Activated CD4-positive, alpha-beta T cell treated with anti-CD3 and anti-CD28 coated beads for 36 hours (primary cell): Measurements from ENCODE around the gene TM4SF18. TPM values are rescaled to one million over a fixed set of nuclear protein-coding genes. Genes with fewer than 3 reads are reported as not detected.
"Not testable (repeated sequence)": the region's sequence is repeated elsewhere in the genome, so short reads cannot be mapped to it uniquely, and the experiment has no call there.

Experiments used
- ATAC-seq: fragments of 200-7000 bp; cut with Tn5 transposase; one replicate; pipeline ENCODE4 v1.10.0; 2021; ENCODE audit warnings: mild to moderate bottlenecking, moderate library complexity
- CTCF ChIA-PET: fragments of 350-600 bp; sonication (Branson Sonifier 250); formaldehyde crosslinking; loops from one replicate; lab custom pipeline; 2021; ENCODE audit warnings: antibody characterized with exemption; lab: Charles Lee
- POLR2A ChIA-PET: fragments of 350-600 bp; sonication (Branson Sonifier 250); formaldehyde crosslinking; loops from one replicate; lab custom pipeline; 2021; ENCODE audit warnings: antibody characterized with exemption, inconsistent platforms; lab: Charles Lee
- DNase-seq: peaks from one replicate; pipeline ENCODE4 v3.0.0-alpha.2; 2020
- H3K27ac Mint-ChIP-seq: one replicate; pipeline ENCODE4 v1.8.0; 2021; ENCODE audit warnings: mixed read lengths
- H3K27me3 Mint-ChIP-seq: one replicate; pipeline ENCODE4 v1.8.0; 2021; ENCODE audit warnings: mixed read lengths
- H3K36me3 Mint-ChIP-seq: one replicate; pipeline ENCODE4 v1.8.0; 2021; ENCODE audit warnings: low read depth, mixed read lengths
- H3K4me1 Mint-ChIP-seq: one replicate; pipeline ENCODE4 v1.8.0; 2021; ENCODE audit warnings: mixed read lengths
- H3K4me3 Mint-ChIP-seq: one replicate; pipeline ENCODE4 v1.8.0; 2021; ENCODE audit warnings: mild to moderate bottlenecking, moderate library complexity, mixed read lengths
- H3K9me3 Mint-ChIP-seq: one replicate; pipeline ENCODE4 v1.8.0; 2021; ENCODE audit warnings: low read depth, mixed read lengths
- intact Hi-C, 2 experiments: fragments of 100-400 bp; cut with DNase I in 1 of 2; cut with micrococcal nuclease in 1 of 2; formaldehyde crosslinking; loops; one replicate each; pipeline versions ENCODE4 v1.14.2 to v1.15.1; 2022 to 2024; cut with DNase I, micrococcal nuclease
- total RNA-seq, 2 experiments: library from RNA; stranded (reverse); gene quantifications; one replicate each; pipeline ENCODE4 v1.2.3, GENCODE V29; 2021

The TM4SF18 gene, protein sequence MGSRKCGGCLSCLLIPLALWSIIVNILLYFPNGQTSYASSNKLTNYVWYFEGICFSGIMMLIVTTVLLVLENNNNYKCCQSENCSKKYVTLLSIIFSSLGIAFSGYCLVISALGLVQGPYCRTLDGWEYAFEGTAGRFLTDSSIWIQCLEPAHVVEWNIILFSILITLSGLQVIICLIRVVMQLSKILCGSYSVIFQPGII
- not detected for total RNA-seq

DNA sequence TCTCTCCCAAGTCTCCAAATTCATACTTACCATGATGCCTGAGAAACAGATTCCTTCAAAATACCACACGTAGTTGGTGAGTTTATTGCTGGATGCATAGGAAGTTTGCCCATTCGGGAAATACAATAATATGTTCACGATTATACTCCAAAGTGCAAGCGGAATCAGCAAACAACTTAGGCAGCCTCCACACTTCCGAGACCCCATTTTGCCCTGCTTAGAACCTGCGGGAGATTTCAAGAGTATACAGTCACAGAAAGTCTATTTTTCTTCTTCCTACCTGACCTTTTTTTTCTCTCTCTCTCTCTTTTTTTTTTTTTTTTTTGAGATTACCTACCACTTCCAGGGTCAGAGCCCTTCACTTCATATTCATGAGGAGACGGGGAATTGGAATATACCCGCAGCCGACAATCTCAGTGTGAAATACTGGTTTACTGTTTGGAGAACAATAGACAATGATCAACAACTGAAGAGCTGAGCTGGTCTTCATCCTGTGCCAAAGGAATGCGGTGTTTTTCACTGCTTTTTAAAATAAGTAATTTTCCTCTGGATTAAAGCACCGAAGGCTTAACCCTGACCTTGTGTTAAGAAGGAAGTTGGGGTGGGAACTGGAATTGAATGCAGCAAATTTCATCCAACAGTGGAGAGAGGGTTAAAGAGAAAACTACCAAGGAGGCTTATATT is at the start of gene TM4SF18:
Gene TM4SF18, minus strand, starts transcription at position 461 of the 684 bp plus-strand sequence. Its CDS starts 254 bp downstream, at position 207.
- Mint-ChIP-seq H3K4me1 (no peaks in the 10 kb centered on the region), H3K27ac (no peak within 1 kb of the TSS)
- CTCF ChIA-PET, result interaction anchor here (0.8 to 1.0 kb wide), 2 partner anchors 10 to 18 kb away, joined by 3 read pairs; no protein-coding TSS in a partner anchor

DNA sequence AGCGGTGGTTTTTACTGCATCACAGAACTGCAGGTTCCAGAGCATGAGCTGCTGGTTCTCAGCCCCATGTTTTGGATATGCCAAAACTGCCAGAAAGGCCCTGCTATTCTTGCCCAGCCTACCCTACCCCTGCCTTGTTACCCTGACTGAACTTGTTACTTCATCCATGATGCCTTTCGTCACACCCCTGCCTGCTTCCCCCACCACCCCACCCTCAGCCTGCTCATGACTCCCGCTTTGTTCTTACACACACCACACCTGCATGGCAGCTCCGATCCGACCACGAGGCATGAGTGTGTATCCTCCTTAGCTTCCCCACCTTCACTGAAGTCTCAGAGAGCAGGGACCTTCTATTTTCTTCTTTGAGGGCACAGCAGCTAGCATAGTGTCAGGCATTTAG is 49.1 kb upstream of the TM4SF18 start:
- intact Hi-C loops, result no loop called here
- no peak for ATAC-seq
- DNase-seq, result no peak
- POLR2A ChIA-PET, result no interaction called here
- CTCF ChIA-PET, result interaction anchor here (0.9 kb wide), 1 partner anchor 10 kb away, joined by 3 read pairs; no protein-coding TSS in a partner anchor
- Mint-ChIP-seq H3K4me3 (no peak overlapping the region), H3K27me3 (peaks cover 3% of the 10 kb centered on the region), H3K36me3 (no peaks in the 10 kb centered on the region), H3K4me1 (no peaks in the 10 kb centered on the region), H3K9me3 (no peaks in the 10 kb centered on the region), H3K27ac (no peak overlapping the region)

More for the DNA sequence above, at the start of gene TM4SF18:
- no peaks in the 10 kb centered on the region for H3K36me3 Mint-ChIP-seq
- POLR2A ChIA-PET, result no interaction called here
- intact Hi-C loops, result no loop called here
- H3K27me3 Mint-ChIP-seq, result peaks cover 6% of the 10 kb centered on the region
- no peaks in the 10 kb centered on the region for H3K9me3 Mint-ChIP-seq
- no peak within 1 kb of the TSS for H3K4me3 Mint-ChIP-seq
- ATAC-seq (no peak), DNase-seq (no peak)

DNA sequence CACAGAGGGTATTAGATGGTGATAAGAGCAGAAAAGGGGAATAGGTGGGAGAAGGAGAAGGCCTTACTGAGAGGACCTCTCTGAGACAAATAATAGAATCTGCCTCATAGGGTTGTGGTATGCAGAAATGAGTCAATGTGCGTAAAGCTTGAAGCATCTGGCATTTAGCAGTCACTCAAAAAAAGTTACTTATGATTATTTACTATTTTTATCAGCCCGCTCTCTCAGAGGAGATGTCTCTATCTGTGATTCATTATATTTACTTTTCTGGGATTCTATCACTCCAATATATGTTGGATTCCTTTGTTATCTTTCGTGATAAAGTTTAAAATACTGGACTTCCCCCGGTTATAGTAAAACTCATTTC is 48.6 kb upstream of the TM4SF18 start:
- no peak for DNase-seq
- H3K4me1 Mint-ChIP-seq, result no peaks in the 10 kb centered on the region
- H3K27ac Mint-ChIP-seq, result no peak overlapping the region
- peaks cover 3% of the 10 kb centered on the region for H3K27me3 Mint-ChIP-seq
- no peaks in the 10 kb centered on the region for H3K9me3 Mint-ChIP-seq
- intact Hi-C loops, result no loop called here
- no peak for ATAC-seq
- ChIA-PET POLR2A (no interaction called here), CTCF (interaction anchor here (0.9 kb wide), 1 partner anchor 9 kb away, joined by 3 read pairs; no protein-coding TSS in a partner anchor)
- no peaks in the 10 kb centered on the region for H3K36me3 Mint-ChIP-seq
- H3K4me3 Mint-ChIP-seq, result no peak overlapping the region

DNA sequence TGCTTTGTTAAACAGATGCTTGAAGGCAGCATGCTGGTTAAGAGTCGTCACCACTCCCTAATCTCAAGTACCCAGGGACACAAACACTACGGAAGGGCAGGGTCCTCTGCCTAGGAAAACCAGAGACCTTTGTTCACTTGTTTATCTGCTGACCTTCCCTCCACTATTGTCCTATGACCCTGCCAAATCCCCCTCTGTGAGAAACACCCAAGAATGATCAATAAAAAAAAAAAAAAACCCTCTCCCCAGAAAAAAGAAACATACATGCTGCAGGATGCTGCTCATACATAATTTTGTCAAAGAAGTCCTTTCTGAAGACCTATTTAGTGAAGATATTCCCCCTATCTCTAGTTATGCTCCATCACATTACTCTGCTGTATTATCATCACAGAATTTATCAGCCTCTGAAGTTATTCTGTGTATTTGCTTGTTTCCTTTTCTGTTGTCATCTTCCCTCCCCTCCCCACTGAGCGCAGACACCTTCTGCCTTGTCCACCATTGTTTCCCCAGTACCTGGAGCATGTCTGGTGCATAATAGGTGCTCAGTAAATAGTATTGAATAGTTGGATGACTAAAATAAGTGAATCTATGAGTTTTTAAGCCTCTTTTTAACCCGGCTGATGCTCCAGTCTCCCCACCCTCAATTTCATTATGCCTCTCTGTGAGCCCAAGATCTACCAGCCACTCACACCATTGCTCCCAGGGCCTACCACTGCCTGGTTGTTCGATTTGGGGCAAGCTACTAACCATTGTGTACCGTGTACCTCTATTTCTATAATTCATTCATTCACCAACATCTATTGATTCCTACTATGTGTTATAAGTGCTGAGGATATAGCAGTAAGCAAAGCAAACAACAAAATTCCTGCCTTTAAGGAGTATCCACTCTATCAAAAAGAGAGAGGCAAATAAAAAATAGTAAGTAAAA is 48.0 kb upstream of the TM4SF18 start:
- DNase-seq (no peak), ATAC-seq (no peak)
- no peaks in the 10 kb centered on the region for H3K4me1 Mint-ChIP-seq
- H3K9me3 Mint-ChIP-seq, result no peaks in the 10 kb centered on the region
- ChIA-PET CTCF (interaction anchor here (0.9 kb wide), 1 partner anchor 9 kb away, joined by 3 read pairs; no protein-coding TSS in a partner anchor), POLR2A (no interaction called here)
- H3K27ac Mint-ChIP-seq, result no peak overlapping the region
- peaks cover 3% of the 10 kb centered on the region for H3K27me3 Mint-ChIP-seq
- no peak overlapping the region for H3K4me3 Mint-ChIP-seq
- H3K36me3 Mint-ChIP-seq, result no peaks in the 10 kb centered on the region
- intact Hi-C loops, result no loop called here

DNA sequence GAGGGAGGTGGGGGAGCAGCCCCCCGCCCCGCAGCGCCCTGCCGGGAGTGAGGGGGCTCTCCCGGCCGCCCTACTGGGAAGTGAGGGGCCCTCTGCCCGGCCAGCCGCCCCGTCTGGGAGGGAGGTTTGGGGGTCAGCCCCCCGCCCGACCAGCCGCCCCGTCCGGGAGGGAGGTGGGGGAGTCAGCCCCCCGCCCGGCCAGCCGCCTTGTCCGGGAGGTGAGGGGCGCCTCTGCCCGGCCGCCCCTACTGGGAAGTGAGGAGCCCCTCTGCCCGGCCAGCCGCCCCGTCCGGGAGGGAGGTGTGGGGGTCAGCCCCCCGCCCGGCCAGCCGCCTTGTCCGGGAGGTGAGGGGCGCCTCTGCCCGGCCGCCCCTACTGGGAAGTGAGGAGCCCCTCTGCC is 46.8 kb upstream of the TM4SF18 start:
- CTCF ChIA-PET, intact Hi-C loops, H3K36me3 Mint-ChIP-seq, DNase-seq, H3K4me3 Mint-ChIP-seq, H3K27me3 Mint-ChIP-seq, ATAC-seq, H3K27ac Mint-ChIP-seq, H3K4me1 Mint-ChIP-seq, H3K9me3 Mint-ChIP-seq, POLR2A ChIA-PET: not testable (repeated sequence)

DNA sequence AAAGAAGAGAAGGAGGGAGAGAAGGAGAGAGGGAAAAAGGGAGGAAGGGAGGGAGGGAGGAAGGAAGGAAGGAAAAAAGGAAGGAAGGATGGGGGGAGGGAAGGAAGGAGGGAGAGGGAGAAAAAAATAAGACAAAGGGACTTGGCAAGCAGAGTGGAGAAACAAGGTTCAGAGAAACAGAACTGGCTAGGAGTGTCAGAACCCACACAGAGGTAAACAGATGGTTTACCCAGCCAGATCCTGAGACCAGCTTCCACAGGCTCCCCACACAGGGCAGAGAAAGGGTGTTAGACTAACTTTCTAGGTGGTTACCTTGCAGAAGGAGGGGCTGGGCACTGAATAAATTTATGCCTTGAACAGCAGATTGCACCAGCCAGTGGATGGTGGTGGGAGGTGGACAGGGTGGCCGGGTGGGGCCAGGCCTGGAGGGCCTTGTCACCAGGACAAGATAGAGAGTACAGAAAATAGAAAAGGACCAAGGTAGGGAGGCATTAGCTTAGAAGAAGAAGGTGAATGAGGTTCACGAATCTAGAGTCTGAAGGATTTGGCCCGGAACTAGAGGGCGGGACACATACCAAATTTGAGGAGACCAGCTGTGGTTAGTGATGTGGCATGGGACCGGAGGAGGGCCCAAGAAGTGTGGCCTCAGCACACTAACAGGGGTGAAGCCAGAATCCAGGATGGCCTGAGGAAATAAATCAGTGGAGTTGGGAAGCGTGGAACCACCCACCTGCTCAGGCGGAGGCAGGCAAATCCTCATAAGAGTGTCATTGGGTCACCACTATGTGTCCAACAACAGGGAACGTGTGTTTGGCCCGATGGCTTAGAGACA is 45.3 kb upstream of the TM4SF18 start:
- Mint-ChIP-seq H3K9me3 (no peaks in the 10 kb centered on the region), H3K27me3 (peaks cover 3% of the 10 kb centered on the region), H3K36me3 (no peaks in the 10 kb centered on the region), H3K4me1 (no peaks in the 10 kb centered on the region), H3K27ac (no peak overlapping the region), H3K4me3 (no peak overlapping the region)
- ATAC-seq (no peak), DNase-seq (no peak)
- POLR2A ChIA-PET, result no interaction called here
- intact Hi-C loops, result no loop called here
- CTCF ChIA-PET, result interaction anchor here (1.0 kb wide), 1 partner anchor 14 kb away, joined by 4 read pairs; no protein-coding TSS in a partner anchor

DNA sequence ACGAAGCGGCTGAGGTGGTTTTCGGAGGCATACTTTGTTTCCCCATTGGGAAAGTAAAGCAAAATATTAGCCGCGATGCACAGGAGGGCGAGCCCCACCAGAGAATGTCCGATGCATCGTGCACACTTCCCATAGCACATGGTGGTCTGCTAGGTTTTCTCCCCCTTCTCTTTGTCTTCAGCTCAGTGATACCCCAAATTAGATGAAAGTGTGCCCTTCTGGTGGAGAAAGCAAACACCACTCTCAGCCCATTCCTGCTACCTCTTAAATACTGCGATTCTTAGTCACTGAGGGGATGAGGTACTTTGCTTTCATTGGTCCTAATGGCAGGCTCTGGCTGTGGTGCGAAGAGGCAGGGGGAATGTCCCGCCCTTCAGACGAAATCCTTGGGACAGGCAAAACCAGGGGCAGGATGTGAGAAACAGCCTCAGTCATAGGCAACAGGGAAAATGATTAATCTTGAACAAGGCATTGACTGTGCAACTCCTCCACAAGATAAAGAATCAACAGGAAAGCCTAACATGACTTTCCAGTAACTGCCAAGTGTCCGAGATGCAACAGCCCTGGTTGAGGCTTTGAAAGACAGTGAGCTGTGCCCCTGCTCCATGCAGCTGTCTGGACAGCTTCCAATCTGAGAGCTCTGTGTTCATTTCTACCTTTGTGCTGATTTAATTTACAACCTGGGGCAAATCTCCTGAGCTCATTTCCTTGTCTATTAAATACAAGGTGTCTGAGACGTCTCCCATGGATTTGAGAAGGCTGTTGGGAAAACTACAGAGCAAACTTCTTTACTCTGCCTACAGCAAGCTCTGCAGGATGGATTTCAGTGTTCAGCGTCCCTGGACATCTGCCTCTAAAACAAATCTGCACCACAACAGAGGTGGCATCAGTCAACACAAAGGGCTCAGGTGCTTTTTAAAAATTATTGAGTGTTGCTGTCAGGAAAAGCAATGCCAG is 44.2 kb upstream of the TM4SF18 start, which contains the start of gene TM4SF1:
Gene TM4SF1, minus strand, starts transcription at position 242 of the 957 bp plus-strand sequence. Its CDS starts 102 bp downstream, at position 140.
- DNase-seq, result no peak
- Mint-ChIP-seq H3K9me3 (no peaks in the 10 kb centered on the region), H3K4me3 (no peak within 1 kb of the TSS), H3K4me1 (no peaks in the 10 kb centered on the region), H3K27ac (no peak within 1 kb of the TSS), H3K36me3 (no peaks in the 10 kb centered on the region), H3K27me3 (peaks cover 4% of the 10 kb centered on the region)
- CTCF ChIA-PET, result no interaction called here
- POLR2A ChIA-PET, result no interaction called here
- intact Hi-C loops, result no loop called here
- ATAC-seq, result no peak

DNA sequence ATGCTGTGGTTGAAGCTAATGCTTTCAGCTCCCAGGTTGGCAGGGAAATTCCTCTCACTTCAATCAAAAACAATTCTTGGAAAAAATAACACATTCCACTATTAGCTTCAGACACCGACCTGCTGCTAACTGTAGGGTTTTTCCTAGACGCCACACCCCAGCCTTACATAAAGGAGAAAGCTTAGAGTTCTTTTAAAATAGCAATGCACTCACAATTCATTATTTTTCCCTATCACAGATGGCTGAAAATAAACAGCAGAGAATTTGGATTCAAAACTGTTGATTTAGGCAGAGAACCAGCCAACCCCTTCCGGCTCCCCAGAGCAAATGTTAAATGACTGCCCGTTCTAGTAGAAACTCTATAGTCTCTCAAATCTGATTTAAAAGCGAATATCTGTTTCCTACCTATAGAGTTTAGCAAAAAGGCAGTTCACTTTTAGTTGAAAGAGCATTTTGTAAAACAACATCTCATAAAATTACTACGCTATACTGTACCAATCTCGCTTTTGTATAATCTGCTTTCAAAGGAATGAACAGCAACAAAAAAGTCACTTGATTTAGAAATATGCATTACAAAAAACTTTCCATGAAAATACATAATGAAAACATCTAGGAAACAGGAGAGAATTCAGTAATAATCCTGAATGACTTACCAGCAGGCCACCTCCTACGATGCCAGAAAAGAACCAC is 43.4 kb upstream of the TM4SF18 start:
- DNase-seq, result no peak
- CTCF ChIA-PET, result no interaction called here

DNA sequence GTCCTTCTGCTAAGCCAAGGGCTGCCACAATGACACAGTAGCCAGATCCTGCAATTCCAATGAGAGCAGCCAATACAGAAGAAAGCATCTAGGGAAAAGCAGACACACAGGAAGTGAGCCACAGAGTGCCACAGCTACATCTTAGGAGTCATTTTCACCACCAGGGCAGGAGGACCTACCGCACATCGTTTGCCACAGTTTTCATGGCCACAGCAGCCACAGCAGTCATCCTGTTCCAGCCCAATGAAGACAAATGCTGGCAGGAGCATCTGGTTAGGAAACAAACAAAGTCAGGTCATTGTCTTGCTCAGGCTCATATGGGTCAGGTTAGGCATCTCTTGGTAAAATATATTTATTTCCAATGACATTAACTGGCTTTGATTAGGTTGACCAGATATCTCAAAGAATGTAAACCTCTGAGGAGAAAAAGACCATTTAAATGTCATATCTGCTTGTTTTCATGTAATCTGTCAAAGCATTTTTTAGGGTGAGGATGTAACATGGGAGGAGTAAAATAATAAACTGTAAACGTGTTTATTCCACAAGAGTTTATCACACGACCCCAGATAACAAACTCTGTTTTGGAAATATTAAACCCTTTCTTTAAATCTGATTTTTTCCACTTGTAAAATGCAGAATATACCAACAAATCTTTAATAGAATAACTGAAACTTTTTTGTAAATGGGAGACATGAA is 42.2 kb upstream of the TM4SF18 start:
- no peaks in the 10 kb centered on the region for H3K4me1 Mint-ChIP-seq
- ATAC-seq (no peak), DNase-seq (no peak)
- no peak overlapping the region for H3K4me3 Mint-ChIP-seq
- ChIA-PET CTCF (no interaction called here), POLR2A (no interaction called here)
- H3K9me3 Mint-ChIP-seq, result no peaks in the 10 kb centered on the region
- H3K27ac Mint-ChIP-seq, result no peak overlapping the region
- no peaks in the 10 kb centered on the region for H3K36me3 Mint-ChIP-seq
- H3K27me3 Mint-ChIP-seq, result peaks cover 2% of the 10 kb centered on the region
- intact Hi-C loops, result no loop called here

More for the DNA sequence above, 43.4 kb upstream of the TM4SF18 start:
- Mint-ChIP-seq H3K9me3 (no peaks in the 10 kb centered on the region), H3K36me3 (no peaks in the 10 kb centered on the region), H3K27me3 (peaks cover 5% of the 10 kb centered on the region), H3K4me1 (no peaks in the 10 kb centered on the region), H3K4me3 (no peak overlapping the region), H3K27ac (no peak overlapping the region)
- POLR2A ChIA-PET, result no interaction called here
- intact Hi-C loops, result no loop called here
- ATAC-seq, result no peak
